Nephron (organoid): ENCODE results near the gene SORBS1.
A peak's percentile ranks its signal among the peaks of the same experiment; 100 is the strongest.

Experiments used
- H3K27ac Mint-ChIP-seq, 3 experiments: 2 replicates each; pipeline ENCODE4 v1.8.0; 2020; ENCODE audit warnings: mixed read lengths in 3 of 3, mild to moderate bottlenecking in 2 of 3, moderate library complexity in 1 of 3
- H3K27me3 Mint-ChIP-seq: 2 replicates; pipeline ENCODE4 v1.8.0; 2021; ENCODE audit warnings: low read depth, mild to moderate bottlenecking, moderate library complexity, mixed read lengths
- H3K36me3 Mint-ChIP-seq: 2 replicates; pipeline ENCODE4 v1.8.0; 2020; ENCODE audit warnings: low read depth, mixed read lengths
- H3K4me1 Mint-ChIP-seq: 2 replicates; pipeline ENCODE4 v1.8.0; 2020; ENCODE audit warnings: mixed read lengths
- H3K4me3 Mint-ChIP-seq, 3 experiments: 2 replicates each; pipeline ENCODE4 v1.8.0; 2020; ENCODE audit warnings: mild to moderate bottlenecking in 3 of 3, mixed read lengths in 3 of 3, moderate library complexity in 2 of 3
- H3K9me3 Mint-ChIP-seq: 2 replicates; pipeline ENCODE4 v1.8.0; 2020; ENCODE audit warnings: mixed read lengths
- TF ChIP-seq, protein P1 (sequence below), 3 experiments: fragments of 200-600 bp; sonication (generic); IDR thresholded peaks; one replicate each; pipeline ENCODE4 v1.5.0; 2021; ENCODE audit warnings: antibody characterized with exemption in 3 of 3; ENCODE audit not compliant: unreplicated experiment in 3 of 3

SORBS1 gene

DNA sequence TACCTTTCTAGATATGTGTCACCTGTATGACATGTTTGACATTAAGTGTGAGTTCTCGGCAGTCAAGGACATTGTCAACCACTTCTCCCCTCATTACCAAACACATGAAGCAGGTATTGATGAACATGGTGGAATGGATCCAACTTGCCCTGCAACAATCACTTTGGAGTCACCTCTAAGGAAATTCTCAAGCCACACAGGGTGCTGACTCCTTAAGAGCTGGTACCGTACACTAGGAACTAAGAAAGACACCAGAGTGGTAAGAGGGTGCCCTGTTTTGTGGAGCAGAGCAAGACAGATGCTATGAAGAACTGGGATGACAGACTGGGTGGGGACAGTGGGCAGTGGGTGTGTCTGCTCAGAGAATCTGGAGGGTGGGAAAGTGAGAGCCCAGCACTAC, 17.4 kb upstream of the SORBS1 start:
- Mint-ChIP-seq H3K27ac (no peak overlapping the region), H3K9me3 (no peaks in the 10 kb centered on the region), H3K36me3 (no peaks in the 10 kb centered on the region), H3K4me3 (no peak overlapping the region), H3K4me1 (peaks cover 16% of the 10 kb centered on the region), H3K27me3 (peaks cover 10% of the 10 kb centered on the region)
- TF ChIP-seq, protein P1, sequence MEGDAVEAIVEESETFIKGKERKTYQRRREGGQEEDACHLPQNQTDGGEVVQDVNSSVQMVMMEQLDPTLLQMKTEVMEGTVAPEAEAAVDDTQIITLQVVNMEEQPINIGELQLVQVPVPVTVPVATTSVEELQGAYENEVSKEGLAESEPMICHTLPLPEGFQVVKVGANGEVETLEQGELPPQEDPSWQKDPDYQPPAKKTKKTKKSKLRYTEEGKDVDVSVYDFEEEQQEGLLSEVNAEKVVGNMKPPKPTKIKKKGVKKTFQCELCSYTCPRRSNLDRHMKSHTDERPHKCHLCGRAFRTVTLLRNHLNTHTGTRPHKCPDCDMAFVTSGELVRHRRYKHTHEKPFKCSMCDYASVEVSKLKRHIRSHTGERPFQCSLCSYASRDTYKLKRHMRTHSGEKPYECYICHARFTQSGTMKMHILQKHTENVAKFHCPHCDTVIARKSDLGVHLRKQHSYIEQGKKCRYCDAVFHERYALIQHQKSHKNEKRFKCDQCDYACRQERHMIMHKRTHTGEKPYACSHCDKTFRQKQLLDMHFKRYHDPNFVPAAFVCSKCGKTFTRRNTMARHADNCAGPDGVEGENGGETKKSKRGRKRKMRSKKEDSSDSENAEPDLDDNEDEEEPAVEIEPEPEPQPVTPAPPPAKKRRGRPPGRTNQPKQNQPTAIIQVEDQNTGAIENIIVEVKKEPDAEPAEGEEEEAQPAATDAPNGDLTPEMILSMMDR (IDR thresholded peaks at IDR 0.05; ENCODE audit: unreplicated experiment in 3 of 3), result no peak

DNA sequence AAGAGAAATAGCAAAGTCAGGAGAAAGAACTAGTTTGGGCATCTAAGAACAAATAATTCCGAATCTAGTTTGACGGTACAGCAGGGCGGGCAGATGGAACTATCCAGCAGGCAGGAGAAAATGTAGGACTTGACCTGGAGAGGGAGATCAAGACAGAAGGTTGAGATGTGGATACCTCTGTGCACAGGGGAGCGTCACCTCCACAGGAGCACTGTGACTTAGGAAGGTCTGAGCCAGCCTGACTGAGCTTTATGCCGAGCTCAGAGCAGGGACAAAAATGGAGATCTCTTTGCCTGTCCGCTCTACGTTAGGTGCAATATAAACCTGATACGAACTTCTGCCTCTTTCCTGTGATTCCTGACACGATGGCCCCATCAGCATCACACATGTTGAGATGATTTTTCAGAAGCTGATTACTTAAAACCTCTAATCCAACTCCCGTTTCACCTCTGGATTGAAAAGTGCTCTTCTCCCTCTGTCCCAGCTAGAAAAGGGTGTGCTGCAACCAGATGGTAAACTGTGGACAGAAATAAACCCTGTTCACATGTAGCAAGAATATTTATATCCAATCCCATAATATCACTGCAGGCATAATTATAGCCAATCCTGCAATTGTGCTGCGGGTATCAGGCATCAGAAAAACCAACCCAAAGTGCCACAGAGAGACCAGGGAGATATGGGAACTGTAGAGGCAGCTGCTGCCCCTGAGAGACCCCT, 13.6 kb upstream of the SORBS1 start:
- peaks cover 4% of the 10 kb centered on the region for H3K27me3 Mint-ChIP-seq
- no peaks in the 10 kb centered on the region for H3K36me3 Mint-ChIP-seq
- TF ChIP-seq, protein P1 (IDR thresholded peaks at IDR 0.05; ENCODE audit: unreplicated experiment in 3 of 3), result no peak
- peaks cover 31% of the 10 kb centered on the region for H3K4me1 Mint-ChIP-seq
- H3K4me3 Mint-ChIP-seq, result no peak overlapping the region
- H3K9me3 Mint-ChIP-seq, result no peaks in the 10 kb centered on the region
- H3K27ac Mint-ChIP-seq, result no peak overlapping the region

DNA sequence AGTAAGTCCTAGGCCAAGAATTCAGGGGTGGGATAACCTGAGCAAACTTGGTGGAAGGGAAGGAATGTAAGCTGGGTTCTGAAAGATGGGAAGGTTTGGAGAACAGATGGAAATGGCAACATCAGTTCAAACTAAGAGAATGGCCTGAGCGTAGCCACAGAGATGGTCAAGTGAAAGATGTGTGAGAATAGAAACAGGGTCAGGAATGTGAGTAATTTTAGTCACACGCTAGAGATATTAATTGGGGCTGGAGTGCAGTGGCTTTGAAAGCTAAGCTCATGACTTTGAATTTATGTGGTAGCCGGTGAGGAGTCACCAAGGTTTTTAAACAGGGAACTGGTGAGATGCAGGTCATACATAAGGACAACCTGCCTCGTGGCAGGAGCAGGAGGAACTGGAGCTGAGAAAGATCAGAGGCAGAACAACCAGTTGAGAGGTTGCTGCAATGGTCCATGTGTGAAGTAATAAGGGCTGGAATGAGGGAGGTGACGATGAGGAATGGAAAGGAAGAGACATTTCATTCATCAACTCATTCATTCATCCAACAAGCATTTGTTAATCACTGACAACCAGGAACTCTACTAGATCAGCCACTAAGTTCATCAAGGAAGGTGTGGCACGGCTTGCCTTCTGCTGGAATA, 12.9 kb upstream of the SORBS1 start:
- Mint-ChIP-seq H3K9me3 (no peaks in the 10 kb centered on the region), H3K27me3 (peaks cover 4% of the 10 kb centered on the region), H3K36me3 (no peaks in the 10 kb centered on the region), H3K4me3 (no peak overlapping the region), H3K27ac (no peak overlapping the region), H3K4me1 (peaks cover 31% of the 10 kb centered on the region)
- TF ChIP-seq, protein P1 (IDR thresholded peaks at IDR 0.05; ENCODE audit: unreplicated experiment in 3 of 3), result no peak

DNA sequence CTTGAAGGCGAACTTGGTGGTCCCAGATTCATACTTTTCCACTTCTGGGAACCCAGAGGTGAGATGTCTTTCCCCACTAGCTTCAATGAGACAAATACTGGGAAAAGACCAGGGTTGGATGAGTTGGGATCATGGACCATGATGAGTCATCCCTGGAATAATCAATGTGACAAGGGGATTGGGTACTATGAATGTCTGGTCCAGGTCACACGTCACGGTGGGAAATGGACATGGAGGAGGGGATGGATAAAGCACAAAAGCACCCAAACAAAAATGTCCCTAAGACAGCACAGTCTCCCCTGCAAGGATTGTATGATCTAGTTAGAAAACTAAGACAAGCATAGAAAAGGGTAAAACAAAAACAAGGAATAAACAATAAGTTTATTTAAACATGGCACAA, 12.4 kb upstream of the SORBS1 start:
- peaks cover 31% of the 10 kb centered on the region for H3K4me1 Mint-ChIP-seq
- peaks cover 4% of the 10 kb centered on the region for H3K27me3 Mint-ChIP-seq
- no peak overlapping the region for H3K27ac Mint-ChIP-seq
- H3K4me3 Mint-ChIP-seq, result no peak overlapping the region
- no peaks in the 10 kb centered on the region for H3K36me3 Mint-ChIP-seq
- H3K9me3 Mint-ChIP-seq, result no peaks in the 10 kb centered on the region
- TF ChIP-seq, protein P1 (IDR thresholded peaks at IDR 0.05; ENCODE audit: unreplicated experiment in 3 of 3), result no peak

DNA sequence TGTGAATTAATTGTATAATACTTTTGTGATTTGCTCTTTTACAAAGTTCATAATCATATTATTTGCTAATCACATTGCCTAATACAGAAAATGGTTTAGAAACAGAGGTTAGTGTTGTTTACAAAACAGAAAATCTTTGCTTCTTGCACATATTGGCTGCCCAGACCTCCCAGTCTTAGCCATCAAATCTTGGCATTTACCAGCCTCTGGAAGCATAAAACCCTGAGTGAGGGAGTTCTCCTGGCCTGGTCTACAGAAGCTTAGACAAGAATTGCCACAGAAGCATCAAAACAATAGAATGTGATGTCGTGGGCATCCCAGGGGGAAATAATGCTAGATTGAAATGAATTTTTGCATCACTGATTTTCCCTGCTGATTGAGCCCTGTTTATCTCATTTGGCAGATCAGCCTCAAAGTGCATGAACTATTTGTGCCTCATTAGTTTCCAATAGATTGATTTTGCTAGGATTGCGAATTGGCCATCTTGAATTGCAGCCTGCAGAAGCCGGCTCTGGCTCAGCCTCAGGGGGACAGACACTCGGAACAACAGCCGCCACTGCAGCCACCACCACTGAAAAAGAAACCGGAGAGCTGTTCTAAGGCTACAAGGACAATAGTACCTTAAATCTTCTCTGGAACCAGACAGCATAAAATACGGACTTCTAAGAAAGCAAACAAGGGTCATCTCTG, 11.1 kb upstream of the SORBS1 start:
- H3K27me3 Mint-ChIP-seq, result peaks cover 4% of the 10 kb centered on the region
- TF ChIP-seq, protein P1 (IDR thresholded peaks at IDR 0.05; ENCODE audit: unreplicated experiment in 3 of 3), result no peak
- no peaks in the 10 kb centered on the region for H3K36me3 Mint-ChIP-seq
- peaks cover 31% of the 10 kb centered on the region for H3K4me1 Mint-ChIP-seq
- H3K4me3 Mint-ChIP-seq, result peak overlapping the region; percentile 7 to 63 (median 49)
- H3K27ac Mint-ChIP-seq, result peak overlapping the region in 2 of 3 experiments; percentile 72 to 83
- no peaks in the 10 kb centered on the region for H3K9me3 Mint-ChIP-seq
